Adrenal gland (tissue), 12 donors: ENCODE results near the gene MARCHF3. TPM values are rescaled to one million over a fixed set of nuclear protein-coding genes. Genes with fewer than 3 reads are reported as not detected.

Experiments used
- DNase-seq, 7 donors: peaks; one replicate each; pipeline ENCODE4 v3.0.0-alpha.2; 2019 to 2020
- H3K27ac ChIP-seq, 5 donors: fragments of 200-600 bp; sonication (generic) in 4 of 5; 1 replicate in 3 of 5; 2 replicates in 2 of 5; pipeline versions ENCODE4 v1.5.1 to v1.8.0; 2016 to 2020; ENCODE audit warnings: mild to moderate bottlenecking in 1 of 5
- H3K27me3 ChIP-seq: fragments of 200-600 bp; 2 replicates; pipeline ENCODE4 v1.8.0; 2021
- H3K36me3 ChIP-seq, 2 donors: fragments of 200-600 bp; replicated peaks in 1 of 2; 1 replicate in 1 of 2; 2 replicates in 1 of 2; pipeline versions ENCODE4 v1.5.1 to v1.8.0; 2018 to 2022
- H3K4me1 ChIP-seq, 2 donors: fragments of 200-600 bp; replicated peaks in 1 of 2; 1 replicate in 1 of 2; 2 replicates in 1 of 2; pipeline versions ENCODE4 v1.5.1 to v1.8.0; 2018 to 2021
- H3K4me3 ChIP-seq, 4 donors: fragments of 200-600 bp; sonication (generic) in 3 of 4; one replicate each; pipeline ENCODE4 v1.5.1; 2016 to 2018
- H3K9me3 ChIP-seq, 3 donors: fragments of 200-600 bp; sonication (generic) in 1 of 3; replicated peaks in 1 of 3; 1 replicate in 2 of 3; 2 replicates in 1 of 3; pipeline versions ENCODE4 v1.5.1 to v1.8.0; 2016 to 2021
- POLR2A ChIP-seq, 2 donors: fragments of 450-650 bp; IDR thresholded peaks; one replicate each; pipeline ENCODE4 v1.6.1; 2017; ENCODE audit warnings: antibody characterized with exemption in 2 of 2, mild to moderate bottlenecking in 2 of 2, moderate library complexity in 1 of 2
- WGBS, 4 donors: extraction: QIAGEN DNeasy Blood & Tissue Kit in 2 of 4; methylation state at CpG; one replicate each; pipeline versions ENCODE4 v1.1.5 to v1.1.7; 2013 to 2017; 5-methylcytosine and 5-hydroxymethylcytosine counted together
- intact Hi-C, 2 donors: fragments of 100-400 bp; cut with DNase I; formaldehyde crosslinking; loops; one replicate each; pipeline versions ENCODE4 v1.14.1 to v1.15.0; 2022 to 2023
- polyA plus RNA-seq, 3 donors: library from polyadenylated mRNA; stranded (reverse); fragments of 200-250 nt in 2 of 3; fragments of 350-450 nt in 1 of 3; fragmentation: Illumina TruSeq in 1 of 3; extraction: RNeasy Lipid Tissue Mini Kit (QIAGEN cat#74804) in 1 of 3; gene quantifications; one replicate each; pipeline ENCODE4 v1.2.3, GENCODE V29; 2013 to 2014
- total RNA-seq, 9 donors: library from RNA; depleted of rRNA in 4 of 9; stranded (reverse); fragments of >200 nt in 4 of 9; fragments of 120-200 nt in 1 of 9; fragmentation: NEBNext Ultra II Directional in 1 of 9; extraction: Animal tissue kit (Norgen Biotek cat#: 25700) in 1 of 9; gene quantifications; one replicate each; pipeline versions ENCODE4 v1.1.0 to v1.2.4, GENCODE V29; 2013 to 2023
- TF ChIP-seq, protein P1 (sequence below), 6 experiments: fragments of 450-650 bp in 4 of 6; fragments of 200-600 bp in 2 of 6; sonication (generic) in 1 of 6; IDR thresholded peaks; 1 replicate in 5 of 6; 2 replicates in 1 of 6; pipeline versions ENCODE4 v1.5.1 to v1.8.0; 2016 to 2021; ENCODE audit warnings: antibody characterized with exemption in 6 of 6, mild to moderate bottlenecking in 2 of 6, moderate library complexity in 1 of 6
- donor health status: healthy with polysubstance abuse.
- donor health status: Bipolar disorder and iron deficiency.
- donor health status: DM: yes; HTN: yes; CAD: no.
- donor health status: DM: no; HTN: no; CAD: no.
- donor health status: DM: no; HTN: no; CAD: no.
- donor health status: DM: yes; HTN: yes; CAD: no.

The MARCHF3 gene
- total and polyA plus RNA-seq, 12 donors = 3.9 to 48.9 (median 12.2) TPM

DNA sequence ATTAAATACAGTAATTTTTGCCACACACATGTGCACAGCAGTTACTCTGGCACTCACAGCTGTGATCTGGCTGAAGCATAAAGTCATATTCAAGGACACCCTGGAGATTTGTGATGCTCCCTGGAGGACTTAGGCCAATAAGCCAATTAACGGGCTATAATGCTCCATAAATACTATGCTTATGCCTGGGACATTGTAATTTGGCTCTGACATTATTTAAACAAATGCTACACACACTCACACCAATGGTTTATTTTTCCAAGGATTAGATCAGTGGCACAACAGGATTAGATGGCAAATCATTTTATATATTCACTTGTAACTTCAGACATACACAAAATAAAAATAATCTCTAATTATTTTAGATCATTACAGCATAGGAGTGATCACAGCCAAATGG lies 142.2 kb downstream of the MARCHF3 start:
- intact Hi-C loops = no loop called here
- TF ChIP-seq, protein P1, sequence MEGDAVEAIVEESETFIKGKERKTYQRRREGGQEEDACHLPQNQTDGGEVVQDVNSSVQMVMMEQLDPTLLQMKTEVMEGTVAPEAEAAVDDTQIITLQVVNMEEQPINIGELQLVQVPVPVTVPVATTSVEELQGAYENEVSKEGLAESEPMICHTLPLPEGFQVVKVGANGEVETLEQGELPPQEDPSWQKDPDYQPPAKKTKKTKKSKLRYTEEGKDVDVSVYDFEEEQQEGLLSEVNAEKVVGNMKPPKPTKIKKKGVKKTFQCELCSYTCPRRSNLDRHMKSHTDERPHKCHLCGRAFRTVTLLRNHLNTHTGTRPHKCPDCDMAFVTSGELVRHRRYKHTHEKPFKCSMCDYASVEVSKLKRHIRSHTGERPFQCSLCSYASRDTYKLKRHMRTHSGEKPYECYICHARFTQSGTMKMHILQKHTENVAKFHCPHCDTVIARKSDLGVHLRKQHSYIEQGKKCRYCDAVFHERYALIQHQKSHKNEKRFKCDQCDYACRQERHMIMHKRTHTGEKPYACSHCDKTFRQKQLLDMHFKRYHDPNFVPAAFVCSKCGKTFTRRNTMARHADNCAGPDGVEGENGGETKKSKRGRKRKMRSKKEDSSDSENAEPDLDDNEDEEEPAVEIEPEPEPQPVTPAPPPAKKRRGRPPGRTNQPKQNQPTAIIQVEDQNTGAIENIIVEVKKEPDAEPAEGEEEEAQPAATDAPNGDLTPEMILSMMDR (IDR thresholded peaks at IDR 0.05) = no peak
- TF ChIP-seq POLR2A (IDR thresholded peaks at IDR 0.05) = no peak

GRCh38 chr5:126884269-126884819 lies 146.0 kb downstream of the MARCHF3 start:
- no peaks in the 10 kb centered on the region for H3K4me1 ChIP-seq
- peak in 2 of 7 donors; percentile 14 to 15 for DNase-seq
- no peaks in the 10 kb centered on the region for H3K36me3 ChIP-seq
- no peak overlapping the region for H3K27ac ChIP-seq
- H3K4me3 ChIP-seq = no peak overlapping the region
- WGBS, 4 donors = 44 to 57% (median 51%) methylated on average over 5 of the region's 5 CpGs
- no peaks in the 10 kb centered on the region for H3K27me3 ChIP-seq
- intact Hi-C loops = no loop called here
- no peaks in the 10 kb centered on the region for H3K9me3 ChIP-seq
- TF ChIP-seq POLR2A (IDR thresholded peaks at IDR 0.05) = no peak
- TF ChIP-seq, protein P1 (IDR thresholded peaks at IDR 0.05) = no peak

More for the DNA sequence above, 142.2 kb downstream of the MARCHF3 start:
- no peak for DNase-seq
- H3K27ac ChIP-seq = no peak overlapping the region
- H3K9me3 ChIP-seq = no peaks in the 10 kb centered on the region
- no peaks in the 10 kb centered on the region for H3K27me3 ChIP-seq
- H3K4me1 ChIP-seq = no peaks in the 10 kb centered on the region
- no peak overlapping the region for H3K4me3 ChIP-seq
- 11 to 32% (median 25%) methylated on average over 1 of the region's 1 CpG for WGBS, 4 donors
- no peaks in the 10 kb centered on the region for H3K36me3 ChIP-seq

DNA sequence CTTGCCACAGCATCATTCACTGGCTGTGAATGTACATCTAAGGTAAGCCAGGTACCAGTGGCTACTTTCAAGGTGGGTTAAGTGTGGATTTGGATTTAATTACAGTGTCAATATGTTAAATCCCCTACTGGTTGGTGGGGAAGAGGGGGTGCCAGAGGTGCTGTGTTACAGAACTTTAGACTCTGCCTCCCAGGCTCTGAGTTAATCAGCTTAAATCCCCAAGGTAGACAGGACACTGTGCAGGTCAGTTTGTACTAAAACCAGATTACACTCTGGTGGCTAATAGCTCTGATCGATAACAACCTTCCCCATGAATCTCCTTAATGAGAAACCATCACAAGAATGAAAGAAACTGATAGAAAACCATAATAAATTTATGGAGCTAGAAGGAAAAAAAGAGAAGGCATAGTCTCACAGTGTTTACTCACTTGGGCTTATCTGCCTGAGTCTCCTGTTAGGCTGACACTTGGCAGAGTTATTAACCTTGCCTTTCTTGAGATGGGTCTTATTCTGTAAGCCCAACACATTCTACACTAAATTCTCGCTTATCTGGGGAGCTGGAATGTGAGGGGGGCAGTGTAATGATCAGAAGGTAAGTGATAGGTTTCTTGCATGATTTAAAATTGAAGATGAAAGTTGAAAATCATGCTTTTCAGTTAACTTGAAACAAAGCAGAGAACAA lies 146.7 kb downstream of the MARCHF3 start:
- no peak for DNase-seq
- H3K4me1 ChIP-seq = no peaks in the 10 kb centered on the region
- no peaks in the 10 kb centered on the region for H3K27me3 ChIP-seq
- WGBS, 4 donors = 80 to 88% (median 83%) methylated on average over 2 of the region's 2 CpGs
- TF ChIP-seq POLR2A (IDR thresholded peaks at IDR 0.05) = no peak
- TF ChIP-seq, protein P1 (IDR thresholded peaks at IDR 0.05) = no peak
- intact Hi-C loops = no loop called here
- H3K4me3 ChIP-seq = no peak overlapping the region
- H3K27ac ChIP-seq = no peak overlapping the region
- H3K36me3 ChIP-seq = no peaks in the 10 kb centered on the region
- no peaks in the 10 kb centered on the region for H3K9me3 ChIP-seq

DNA sequence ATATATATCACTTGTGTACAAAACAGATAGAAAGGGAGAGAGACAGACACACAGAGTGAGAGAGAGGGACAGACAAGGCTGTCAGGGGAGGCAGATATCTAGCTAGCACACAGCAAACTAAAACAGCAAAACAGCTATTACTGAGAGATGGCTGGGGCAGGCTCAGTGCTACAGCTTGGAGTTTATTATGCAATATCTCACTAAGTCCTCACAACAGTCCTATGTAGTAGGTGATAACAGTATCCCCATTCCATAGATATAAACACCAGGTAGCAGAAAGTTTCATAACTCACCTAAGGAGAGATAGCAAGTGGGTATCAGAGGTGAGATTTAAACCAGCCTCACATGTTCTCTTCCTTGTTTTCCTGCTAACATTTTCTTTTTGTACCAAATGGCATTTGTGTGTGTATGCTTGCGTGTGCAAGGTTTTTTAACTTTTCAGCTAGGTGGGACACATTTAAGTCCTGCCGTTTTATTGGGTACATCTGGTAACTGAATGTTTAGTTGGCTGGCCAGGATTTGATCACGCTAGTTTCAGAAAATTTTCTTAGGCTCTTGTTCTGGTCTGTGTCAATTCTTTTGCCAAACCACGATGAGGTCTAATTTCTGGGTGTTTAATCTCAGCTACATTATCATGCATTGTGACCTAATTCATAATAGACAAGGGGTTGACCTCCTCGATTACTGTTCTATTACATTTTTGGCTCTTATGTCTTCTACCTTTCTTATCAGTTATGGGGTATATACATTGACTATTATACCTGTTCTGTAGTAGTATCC lies 148.3 kb downstream of the MARCHF3 start:
- Histone ChIP-seq H3K27me3 (no peaks in the 10 kb centered on the region), H3K36me3 (no peaks in the 10 kb centered on the region), H3K4me3 (no peak overlapping the region), H3K27ac (no peak overlapping the region), H3K4me1 (no peaks in the 10 kb centered on the region), H3K9me3 (no peaks in the 10 kb centered on the region)
- WGBS, 4 donors = 89 to 96% (median 94%) methylated on average over 5 of the region's 5 CpGs
- TF ChIP-seq POLR2A (IDR thresholded peaks at IDR 0.05) = no peak
- TF ChIP-seq, protein P1 (IDR thresholded peaks at IDR 0.05) = no peak
- intact Hi-C loops = no loop called here
- no peak for DNase-seq
